Measurements from ENCODE around the gene IGF1R.
A peak's percentile ranks its signal among the peaks of the same experiment; 100 is the strongest.
"Not testable (repeated sequence)": the region's sequence is repeated elsewhere in the genome, so short reads cannot be mapped to it uniquely, and the experiment has no call there.

IGF1R gene

DNA sequence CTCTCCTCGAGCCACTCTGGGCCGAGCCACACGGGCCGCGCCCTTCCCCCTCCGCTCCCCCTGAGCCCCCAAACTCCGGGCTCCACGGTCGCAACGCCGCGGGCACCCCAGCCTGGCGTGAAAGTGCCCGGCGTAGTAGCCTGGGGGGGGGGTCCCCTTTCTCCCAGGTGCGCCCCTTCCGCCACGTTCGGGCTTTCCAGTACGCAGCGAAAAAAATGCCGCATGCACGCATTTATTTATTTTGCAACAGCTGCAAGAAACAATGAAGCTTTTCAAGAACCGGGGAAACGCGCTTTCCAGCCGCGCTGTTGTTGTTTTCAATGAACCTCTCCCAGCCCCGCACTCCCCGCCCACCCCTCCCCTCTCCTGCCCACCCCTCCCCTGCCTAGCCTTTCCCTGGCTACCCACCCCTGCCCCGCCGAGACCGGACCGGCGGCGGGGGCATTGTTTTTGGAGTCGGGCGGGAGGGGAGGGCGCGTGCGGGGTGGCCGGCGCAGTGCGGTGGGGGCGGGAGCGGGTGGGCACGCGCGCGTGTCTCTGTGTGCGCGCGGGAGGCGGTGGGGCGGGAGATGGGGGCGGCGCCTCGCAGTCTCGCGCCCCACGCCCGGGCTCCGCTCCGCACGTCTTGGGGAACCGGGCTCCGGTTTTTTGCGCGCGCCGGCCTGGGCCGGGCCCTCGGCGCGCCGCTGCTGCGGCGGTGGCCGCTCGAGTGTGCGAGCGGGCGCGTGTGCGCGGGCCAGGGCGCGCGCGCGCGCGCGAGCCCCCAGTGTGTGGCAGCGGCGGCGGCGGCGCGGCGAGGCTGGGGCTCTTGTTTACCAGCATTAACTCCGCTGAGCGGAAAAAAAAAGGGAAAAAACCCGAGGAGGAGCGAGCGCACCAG lies at the start of gene IGF1R:
TSS of gene IGF1R (plus strand) at position 766 of the 880 bp plus-strand sequence. CDS start 1,043 bp downstream, outside the sequence.
- Mint-ChIP-seq H3K9me3 (ENCODE audit: low read depth) (no peaks in the 10 kb centered on the region), H3K4me1 (ENCODE audit: low read depth) (peaks cover 33% of the 10 kb centered on the region), H3K27ac (peak within 1 kb of the TSS; percentile 84), H3K4me3 (peak within 1 kb of the TSS; percentile 88), H3K27me3 (no peaks in the 10 kb centered on the region), H3K36me3 (no peaks in the 10 kb centered on the region)

DNA sequence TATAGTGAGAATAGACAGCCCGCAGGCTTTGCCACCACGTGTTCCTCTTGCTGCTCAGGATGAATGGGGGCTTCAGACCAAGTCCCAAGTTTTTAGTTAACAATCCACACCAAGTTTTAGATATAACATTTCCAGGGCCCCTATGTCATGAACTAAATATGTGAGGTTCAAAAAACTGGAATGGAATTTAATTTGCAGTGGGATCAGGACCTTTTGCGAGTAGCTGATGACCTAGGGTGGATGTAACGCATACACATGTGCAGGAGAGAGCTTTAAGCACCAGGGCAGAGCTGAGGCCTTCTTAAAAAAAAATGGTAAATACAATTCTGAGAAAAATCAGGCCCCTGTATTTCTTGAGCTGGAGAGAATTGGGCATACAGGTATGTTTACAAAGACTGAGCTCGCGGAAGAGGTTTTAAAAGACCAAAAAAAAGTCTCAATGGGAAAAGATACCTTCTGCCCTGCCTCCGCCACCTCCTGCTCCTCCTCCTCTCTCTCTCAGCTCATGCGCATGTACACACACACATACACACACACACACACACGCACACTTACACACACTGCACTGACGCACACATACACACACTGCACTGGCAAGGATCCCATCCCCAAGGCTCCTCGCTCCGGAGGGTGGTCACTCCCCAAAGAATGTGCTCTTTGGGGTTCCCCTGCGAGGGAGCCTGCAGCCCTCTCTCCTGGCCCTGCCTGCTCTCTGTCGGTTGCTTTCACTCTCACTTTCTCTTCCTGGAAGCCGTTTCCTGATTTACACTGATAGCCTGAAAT lies 48.2 kb upstream of the IGF1R start:
- H3K27ac Mint-ChIP-seq = peak overlapping the region; percentile 94
- peak overlapping the region; percentile 88 for H3K4me3 Mint-ChIP-seq
- no peaks in the 10 kb centered on the region for H3K9me3 Mint-ChIP-seq (ENCODE audit: low read depth)
- H3K36me3 Mint-ChIP-seq = no peaks in the 10 kb centered on the region
- peaks cover 23% of the 10 kb centered on the region for H3K4me1 Mint-ChIP-seq (ENCODE audit: low read depth)
- no peaks in the 10 kb centered on the region for H3K27me3 Mint-ChIP-seq

DNA sequence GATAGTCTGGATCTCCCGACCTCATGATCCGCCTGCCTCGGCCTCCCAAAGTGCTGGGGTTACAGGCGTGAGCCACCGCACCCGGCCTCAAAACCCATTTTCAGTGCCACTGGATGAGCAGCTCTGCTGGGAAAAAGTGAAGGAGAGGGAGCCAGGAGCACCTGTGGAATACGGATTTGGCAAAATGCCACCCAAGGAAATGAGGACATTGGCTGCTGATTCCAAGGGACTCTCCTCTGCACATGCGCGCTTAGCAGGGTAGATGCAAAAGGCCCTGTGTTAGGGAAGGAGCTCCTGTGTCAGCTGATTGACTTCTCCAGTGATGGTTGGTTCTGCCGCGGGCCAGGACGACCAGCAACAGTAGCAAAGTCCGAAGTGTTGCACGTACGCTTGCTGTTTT lies 43.4 kb upstream of the IGF1R start:
- H3K27me3 Mint-ChIP-seq = no peaks in the 10 kb centered on the region
- H3K27ac Mint-ChIP-seq = no peak overlapping the region
- peaks cover 9% of the 10 kb centered on the region for H3K4me1 Mint-ChIP-seq (ENCODE audit: low read depth)
- no peaks in the 10 kb centered on the region for H3K9me3 Mint-ChIP-seq (ENCODE audit: low read depth)
- H3K36me3 Mint-ChIP-seq = no peaks in the 10 kb centered on the region
- H3K4me3 Mint-ChIP-seq = no peak overlapping the region

DNA sequence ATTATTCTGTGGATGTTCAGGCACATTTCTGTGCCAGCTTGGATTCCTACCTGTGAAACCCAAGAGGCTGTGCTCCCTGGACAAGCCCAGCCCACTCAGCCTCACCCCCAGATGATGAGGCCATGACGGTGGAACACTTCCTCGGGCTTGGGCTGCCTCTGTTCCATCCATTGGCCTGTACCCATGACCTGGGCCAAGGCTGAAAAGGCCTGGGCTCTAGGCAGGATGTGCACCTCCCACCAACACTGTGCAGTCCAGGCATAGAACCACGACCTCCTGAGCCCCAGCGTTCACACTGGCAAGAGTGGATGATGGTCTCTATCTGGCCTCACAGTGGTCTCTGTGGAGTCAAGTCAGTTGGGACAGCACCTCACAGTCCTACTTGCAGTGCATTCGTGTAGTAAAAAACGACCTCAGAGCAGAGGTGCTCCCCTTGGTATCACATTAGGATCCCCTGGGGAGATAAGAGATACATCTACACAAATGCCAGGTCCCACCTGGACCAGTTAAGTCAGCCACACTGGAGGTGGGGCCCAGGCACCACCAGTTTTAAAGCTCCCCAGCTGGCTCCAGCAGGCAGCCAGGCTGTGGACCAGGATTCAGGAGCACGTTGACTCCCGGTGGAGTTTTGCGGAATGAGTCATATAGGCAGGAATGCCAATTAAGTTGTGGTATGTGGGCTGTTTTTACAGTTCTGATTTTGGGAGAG lies 39.0 kb upstream of the IGF1R start:
- Mint-ChIP-seq H3K36me3 (no peaks in the 10 kb centered on the region), H3K9me3 (ENCODE audit: low read depth) (no peaks in the 10 kb centered on the region), H3K27ac (no peak overlapping the region), H3K4me1 (ENCODE audit: low read depth) (peaks cover 12% of the 10 kb centered on the region), H3K27me3 (no peaks in the 10 kb centered on the region), H3K4me3 (no peak overlapping the region)

DNA sequence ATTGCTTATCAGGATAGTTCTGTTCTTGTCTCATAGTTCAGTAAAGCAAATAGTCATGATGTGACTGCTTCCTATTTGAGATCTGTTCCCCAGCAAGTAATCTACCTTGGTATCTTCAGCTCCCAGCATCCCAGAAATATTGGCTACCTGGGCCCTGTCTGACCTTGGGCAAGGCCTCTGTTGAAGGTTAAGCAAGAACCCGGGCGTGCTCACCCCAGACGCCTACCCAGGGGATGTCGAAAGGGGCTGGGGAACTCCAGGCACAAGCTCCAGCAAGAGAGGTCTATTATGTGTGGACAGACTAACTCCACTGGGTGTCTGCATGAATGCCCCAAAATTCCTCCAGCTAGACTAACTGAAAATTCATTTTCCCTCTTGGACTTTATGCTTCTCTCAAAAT lies 37.3 kb upstream of the IGF1R start:
- H3K27me3 Mint-ChIP-seq = no peaks in the 10 kb centered on the region
- H3K27ac Mint-ChIP-seq = no peak overlapping the region
- H3K4me3 Mint-ChIP-seq = no peak overlapping the region
- H3K4me1 Mint-ChIP-seq (ENCODE audit: low read depth) = peaks cover 12% of the 10 kb centered on the region
- H3K36me3 Mint-ChIP-seq = no peaks in the 10 kb centered on the region
- no peaks in the 10 kb centered on the region for H3K9me3 Mint-ChIP-seq (ENCODE audit: low read depth)

DNA sequence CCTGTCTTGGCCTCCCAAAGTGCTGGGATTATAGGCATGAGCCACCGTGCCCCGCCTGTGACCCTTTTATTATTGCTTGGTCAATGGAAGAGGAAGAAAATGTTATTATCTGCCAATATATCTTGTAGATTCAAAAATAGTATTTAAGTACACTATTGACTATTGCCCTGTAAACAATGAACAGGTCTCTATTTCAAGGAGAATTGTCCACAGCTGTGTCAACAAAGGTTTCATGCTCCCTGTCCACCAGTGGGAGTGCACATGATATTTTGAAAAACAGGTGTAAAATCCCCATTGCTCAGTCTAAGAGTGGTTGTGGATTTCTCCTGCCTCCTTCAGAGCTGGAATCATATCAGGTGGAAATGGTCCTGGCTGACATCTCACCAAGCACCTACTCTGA lies 36.5 kb upstream of the IGF1R start:
- no peak overlapping the region for H3K4me3 Mint-ChIP-seq
- no peaks in the 10 kb centered on the region for H3K27me3 Mint-ChIP-seq
- peaks cover 12% of the 10 kb centered on the region for H3K4me1 Mint-ChIP-seq (ENCODE audit: low read depth)
- H3K9me3 Mint-ChIP-seq (ENCODE audit: low read depth) = no peaks in the 10 kb centered on the region
- no peak overlapping the region for H3K27ac Mint-ChIP-seq
- no peaks in the 10 kb centered on the region for H3K36me3 Mint-ChIP-seq

DNA sequence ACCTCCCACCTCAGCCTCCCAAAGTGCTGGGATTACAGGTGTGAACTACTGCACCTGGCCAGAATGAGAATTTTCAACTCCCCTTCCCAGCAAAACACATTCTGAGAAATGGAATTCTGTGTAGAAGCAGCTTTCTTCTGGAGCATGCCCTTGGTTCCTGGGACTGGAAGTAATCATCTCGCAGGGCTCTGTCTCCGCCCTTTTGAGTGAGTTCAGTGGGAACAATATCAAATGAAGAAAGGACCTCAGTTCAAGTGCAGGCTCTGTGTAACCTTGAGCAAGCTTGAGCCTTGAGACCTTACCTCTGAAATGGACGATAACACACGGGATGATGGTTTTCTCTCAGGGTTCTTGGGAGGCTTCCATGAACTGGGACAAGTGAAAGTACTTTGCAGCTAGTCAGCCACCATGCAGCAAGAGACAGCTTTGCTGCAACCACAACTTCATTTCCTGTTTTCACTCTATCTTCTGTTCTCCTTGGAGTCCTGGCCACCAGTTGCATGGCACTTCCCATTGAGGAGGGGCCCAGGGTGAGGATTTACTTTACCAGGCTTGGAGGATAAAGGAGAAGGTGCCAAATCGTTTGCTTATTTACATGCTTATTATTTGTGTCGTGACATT lies 35.7 kb upstream of the IGF1R start:
- no peak overlapping the region for H3K27ac Mint-ChIP-seq
- H3K27me3 Mint-ChIP-seq = peaks cover 1% of the 10 kb centered on the region
- no peak overlapping the region for H3K4me3 Mint-ChIP-seq
- no peaks in the 10 kb centered on the region for H3K9me3 Mint-ChIP-seq (ENCODE audit: low read depth)
- H3K4me1 Mint-ChIP-seq (ENCODE audit: low read depth) = peaks cover 12% of the 10 kb centered on the region
- no peaks in the 10 kb centered on the region for H3K36me3 Mint-ChIP-seq

DNA sequence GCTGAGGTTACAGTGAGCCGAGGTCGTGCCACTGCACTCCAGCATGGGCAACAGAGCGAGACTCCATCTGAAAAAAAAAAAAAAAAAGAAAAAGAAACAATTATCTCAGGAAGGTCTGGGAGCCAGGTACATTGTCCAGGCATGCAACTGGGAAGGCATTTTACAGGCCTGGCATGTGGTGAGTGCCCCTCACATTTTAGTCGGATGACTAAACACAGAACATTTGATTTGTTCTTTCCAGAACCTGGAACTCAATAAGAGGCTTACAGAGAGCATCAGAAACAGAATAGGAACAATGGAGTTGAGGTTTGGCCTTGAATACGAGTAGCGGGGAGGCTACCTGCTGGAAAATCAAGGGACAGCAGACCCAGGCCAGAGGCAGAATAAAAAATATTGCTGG lies 33.7 kb upstream of the IGF1R start:
- no peaks in the 10 kb centered on the region for H3K9me3 Mint-ChIP-seq (ENCODE audit: low read depth)
- peaks cover 12% of the 10 kb centered on the region for H3K4me1 Mint-ChIP-seq (ENCODE audit: low read depth)
- peaks cover 1% of the 10 kb centered on the region for H3K27me3 Mint-ChIP-seq
- H3K36me3 Mint-ChIP-seq = no peaks in the 10 kb centered on the region
- no peak overlapping the region for H3K27ac Mint-ChIP-seq
- no peak overlapping the region for H3K4me3 Mint-ChIP-seq

DNA sequence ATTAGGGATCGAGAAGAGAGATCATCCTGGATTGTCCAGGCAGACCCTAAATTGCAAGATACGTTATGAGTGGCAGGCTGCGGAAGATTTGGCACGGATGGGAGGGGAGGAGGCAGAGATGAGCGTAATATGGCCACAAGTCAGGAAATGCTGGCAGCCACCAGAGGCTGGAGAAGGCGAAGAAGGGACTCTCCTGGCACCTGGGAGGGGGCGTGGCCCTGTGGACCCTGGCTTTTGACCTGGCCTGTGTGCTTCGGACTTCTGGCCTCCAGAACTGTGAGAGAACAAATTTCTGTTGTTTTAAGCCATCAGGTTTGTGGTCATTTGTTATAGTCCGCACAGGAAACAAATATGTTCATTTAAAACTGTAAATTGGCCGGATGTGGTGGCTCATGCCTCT lies 31.9 kb upstream of the IGF1R start:
- no peak overlapping the region for H3K4me3 Mint-ChIP-seq
- H3K36me3 Mint-ChIP-seq = no peaks in the 10 kb centered on the region
- H3K27me3 Mint-ChIP-seq = peaks cover 11% of the 10 kb centered on the region
- no peaks in the 10 kb centered on the region for H3K9me3 Mint-ChIP-seq (ENCODE audit: low read depth)
- peaks cover 10% of the 10 kb centered on the region for H3K4me1 Mint-ChIP-seq (ENCODE audit: low read depth)
- H3K27ac Mint-ChIP-seq = no peak overlapping the region

DNA sequence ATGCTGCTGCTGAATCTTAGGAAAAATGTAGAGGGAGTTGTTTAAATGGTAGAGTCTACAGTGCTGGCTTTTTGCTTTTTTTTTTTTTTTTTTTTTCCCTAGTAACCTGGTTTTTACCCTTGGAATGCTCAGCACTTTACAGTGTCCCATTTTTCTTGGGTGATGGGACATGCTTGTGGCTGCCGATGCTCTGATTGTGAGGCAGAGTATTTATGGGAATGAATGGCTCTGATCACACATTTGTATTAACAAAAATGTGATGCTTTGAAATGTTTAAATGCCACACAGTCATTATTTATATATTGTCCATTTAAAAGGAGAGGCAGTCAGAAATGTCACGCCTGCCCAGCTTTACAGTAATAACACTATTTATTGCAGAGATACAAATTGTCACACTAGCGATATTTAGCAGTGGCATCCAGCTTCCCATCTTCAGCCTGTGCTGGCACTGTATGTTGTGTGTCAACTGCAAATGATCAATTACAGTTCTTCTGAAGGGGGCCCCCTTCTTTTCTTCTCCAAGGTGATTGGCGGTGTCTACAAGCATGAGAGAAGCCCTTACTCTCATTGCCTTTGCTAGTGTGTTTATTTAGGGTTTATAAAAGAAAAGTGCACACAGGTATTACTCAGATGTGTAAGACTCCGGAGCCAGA lies 30.9 kb upstream of the IGF1R start:
- Mint-ChIP-seq H3K27ac (no peak overlapping the region), H3K4me3 (no peak overlapping the region), H3K4me1 (ENCODE audit: low read depth) (peaks cover 5% of the 10 kb centered on the region), H3K36me3 (no peaks in the 10 kb centered on the region), H3K27me3 (peaks cover 12% of the 10 kb centered on the region), H3K9me3 (ENCODE audit: low read depth) (no peaks in the 10 kb centered on the region)

DNA sequence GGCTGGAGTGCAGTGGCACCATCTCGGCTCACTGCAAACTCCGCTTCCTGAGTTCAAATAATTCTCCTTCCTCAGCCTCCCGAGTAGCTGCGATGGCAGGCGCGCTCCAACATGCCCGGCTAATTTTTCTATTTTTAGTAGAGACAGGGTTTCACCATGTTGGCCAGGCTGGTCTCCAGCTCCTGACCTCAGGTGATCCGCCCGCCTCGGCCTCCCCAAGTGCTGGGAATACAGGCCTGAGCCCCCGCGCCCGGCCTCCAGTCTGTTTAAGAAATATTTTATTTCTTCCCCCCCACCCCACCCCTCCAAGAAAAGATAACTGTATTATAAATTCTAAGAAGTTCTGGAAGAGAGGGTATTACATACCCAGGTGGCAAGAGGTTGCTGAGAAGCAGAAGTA lies 29.8 kb upstream of the IGF1R start:
- not testable (repeated sequence) for H3K4me3 Mint-ChIP-seq; H3K4me1 Mint-ChIP-seq (ENCODE audit: low read depth); H3K9me3 Mint-ChIP-seq (ENCODE audit: low read depth); H3K27ac Mint-ChIP-seq; H3K36me3 Mint-ChIP-seq
- peaks cover 15% of the 10 kb centered on the region for H3K27me3 Mint-ChIP-seq

DNA sequence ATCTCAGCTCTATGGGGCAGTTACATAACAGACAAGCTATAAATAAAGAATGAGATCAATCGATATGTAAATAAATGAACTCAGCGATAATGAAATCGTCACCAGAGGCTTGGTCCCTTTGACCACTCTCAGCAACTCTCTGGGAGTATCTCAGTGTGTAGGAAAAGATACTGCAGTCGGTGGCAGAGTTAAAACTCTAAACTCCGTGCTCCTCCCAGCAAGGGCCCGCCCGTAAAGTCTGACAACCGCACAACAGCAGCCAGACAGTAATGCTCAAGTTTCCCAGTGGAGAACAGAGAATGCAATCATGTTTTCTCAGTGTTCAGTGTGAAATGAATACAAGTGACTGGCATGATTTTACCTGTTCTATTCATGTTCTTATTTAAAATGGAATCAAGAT lies 28.3 kb upstream of the IGF1R start:
- no peaks in the 10 kb centered on the region for H3K36me3 Mint-ChIP-seq
- H3K4me3 Mint-ChIP-seq = no peak overlapping the region
- H3K27me3 Mint-ChIP-seq = peaks cover 15% of the 10 kb centered on the region
- no peak overlapping the region for H3K27ac Mint-ChIP-seq
- H3K4me1 Mint-ChIP-seq (ENCODE audit: low read depth) = no peaks in the 10 kb centered on the region
- H3K9me3 Mint-ChIP-seq (ENCODE audit: low read depth) = no peaks in the 10 kb centered on the region

DNA sequence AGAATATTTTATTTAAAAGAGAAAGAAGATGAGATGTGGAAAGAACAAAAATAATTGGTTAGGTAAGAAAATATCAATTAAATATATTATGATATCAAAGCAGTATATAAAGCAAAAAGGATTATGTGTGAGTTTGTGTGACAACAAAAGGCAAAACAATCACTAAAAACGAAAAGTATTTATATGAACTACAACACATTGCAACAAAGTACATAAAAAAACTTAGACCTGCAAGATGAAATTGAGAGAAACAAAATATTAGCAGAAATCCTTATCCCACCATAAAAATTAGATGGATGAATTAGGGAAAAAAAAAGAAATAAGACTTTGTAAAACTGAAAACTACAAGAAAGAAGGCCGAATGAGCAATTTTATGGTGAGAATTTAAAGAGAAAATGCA lies 27.3 kb upstream of the IGF1R start:
- Mint-ChIP-seq H3K36me3 (no peaks in the 10 kb centered on the region), H3K27ac (no peak overlapping the region), H3K27me3 (peaks cover 15% of the 10 kb centered on the region), H3K9me3 (ENCODE audit: low read depth) (no peaks in the 10 kb centered on the region), H3K4me3 (no peak overlapping the region), H3K4me1 (ENCODE audit: low read depth) (no peaks in the 10 kb centered on the region)

DNA sequence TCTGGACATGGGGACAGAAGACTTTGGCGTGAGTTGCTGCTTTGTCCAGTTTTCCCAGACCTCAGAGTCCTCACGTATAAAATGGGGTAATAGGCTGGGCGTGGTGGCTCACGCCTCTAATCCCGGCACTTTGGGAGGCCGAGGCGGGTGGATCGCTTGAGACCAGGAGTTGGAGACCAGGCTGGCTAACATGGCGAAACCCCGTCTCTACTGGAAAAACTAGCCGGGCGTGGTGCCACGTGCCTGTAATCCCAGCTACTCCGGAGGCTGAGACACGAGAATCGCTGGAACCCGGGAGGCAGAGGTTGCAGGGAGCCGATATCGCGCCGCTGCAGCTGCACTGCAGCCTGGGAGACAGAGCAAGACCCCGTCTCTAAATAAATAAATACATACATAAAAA lies 22.7 kb upstream of the IGF1R start:
- Mint-ChIP-seq H3K9me3 (ENCODE audit: low read depth) (no peaks in the 10 kb centered on the region), H3K36me3 (no peaks in the 10 kb centered on the region), H3K27me3 (peaks cover 7% of the 10 kb centered on the region), H3K4me1 (ENCODE audit: low read depth) (no peaks in the 10 kb centered on the region), H3K27ac (no peak overlapping the region), H3K4me3 (no peak overlapping the region)
